GM23338 (cell line): ENCODE data around the gene FLT1. TPM values are rescaled to one million over a fixed set of nuclear protein-coding genes. Genes with fewer than 3 reads are reported as not detected.
A peak's percentile ranks its signal among the peaks of the same experiment; 100 is the strongest.

ENCODE experiments used
- ATAC-seq: fragments of 200-7000 bp; cut with Tn5 transposase; 3 replicates; pipeline ENCODE4 v1.9.1; 2020
- DNase-seq: peaks from one replicate; pipeline ENCODE4 v3.0.0-alpha.2; 2015; ENCODE audit warnings: low spot score
- H2AFZ ChIP-seq: fragments of 200-600 bp; sonication (generic); 2 replicates; pipeline ENCODE4 v1.8.0; 2016; ENCODE audit warnings: antibody characterized with exemption, mild to moderate bottlenecking, moderate library complexity
- H3F3A ChIP-seq: fragments of 200-600 bp; sonication (generic); replicated peaks from 2 replicates; pipeline ENCODE4 v1.8.0; 2017; ENCODE audit warnings: antibody characterized with exemption, mixed run types, low read depth
- H3K27ac ChIP-seq: fragments of 200-600 bp; sonication (generic); 2 replicates; pipeline ENCODE4 v1.6.1; 2016; ENCODE audit warnings: low read depth
- H3K27me3 ChIP-seq: fragments of 200-600 bp; sonication (generic); 2 replicates; pipeline ENCODE4 v1.8.0; 2016; ENCODE audit warnings: mild to moderate bottlenecking, mixed run types, moderate library complexity; ENCODE audit not compliant: insufficient read depth
- H3K36me3 ChIP-seq: fragments of 200-600 bp; sonication (generic); 2 replicates; pipeline ENCODE4 v1.8.0; 2016; ENCODE audit warnings: mild to moderate bottlenecking; ENCODE audit not compliant: insufficient read depth
- H3K4me1 ChIP-seq: fragments of 200-600 bp; sonication (generic); 2 replicates; pipeline ENCODE4 v1.8.0; 2016; ENCODE audit warnings: mild to moderate bottlenecking, moderate library complexity; ENCODE audit not compliant: insufficient read depth
- H3K4me2 ChIP-seq: fragments of 200-600 bp; sonication (generic); 2 replicates; pipeline ENCODE4 v1.7.1; 2017; ENCODE audit warnings: mixed run types
- H3K4me3 ChIP-seq: fragments of 200-600 bp; sonication (generic); 2 replicates; pipeline ENCODE4 v1.6.1; 2016; ENCODE audit warnings: mixed run types
- H3K79me2 ChIP-seq: fragments of 200-600 bp; sonication (generic); replicated peaks from 2 replicates; pipeline ENCODE4 v1.8.0; 2017; ENCODE audit warnings: mild to moderate bottlenecking; ENCODE audit not compliant: insufficient read depth
- H3K9me2 ChIP-seq: fragments of 200-600 bp; sonication (generic); 2 replicates; pipeline ENCODE4 v1.8.0; 2017; ENCODE audit not compliant: insufficient read depth
- H4K20me1 ChIP-seq: fragments of 200-600 bp; sonication (generic); replicated peaks from 2 replicates; pipeline ENCODE4 v1.8.0; 2017; ENCODE audit warnings: mild to moderate bottlenecking; ENCODE audit not compliant: insufficient read depth
- H3K27ac Mint-ChIP-seq: 2 replicates; pipeline ENCODE4 v1.8.0; 2020; ENCODE audit warnings: inconsistent platforms, mild to moderate bottlenecking, moderate library complexity, mixed read lengths
- H3K27me3 Mint-ChIP-seq: 3 replicates; pipeline ENCODE4 v1.8.0; 2022; ENCODE audit warnings: low read depth, mild to moderate bottlenecking, moderate library complexity, mixed read lengths, inconsistent platforms; ENCODE audit not compliant: insufficient read depth, poor library complexity
- H3K36me3 Mint-ChIP-seq: 3 replicates; pipeline ENCODE4 v1.8.0; 2021; ENCODE audit warnings: low read depth, mild to moderate bottlenecking, inconsistent platforms, moderate library complexity, mixed read lengths
- H3K4me1 Mint-ChIP-seq: 3 replicates; pipeline ENCODE4 v1.8.0; 2020; ENCODE audit warnings: mild to moderate bottlenecking, inconsistent platforms, mixed read lengths
- H3K4me3 Mint-ChIP-seq: 3 replicates; pipeline ENCODE4 v1.8.0; 2021; ENCODE audit warnings: moderate library complexity, mild to moderate bottlenecking, inconsistent platforms, mixed read lengths
- H3K9me3 Mint-ChIP-seq: 3 replicates; pipeline ENCODE4 v1.8.0; 2020; ENCODE audit warnings: moderate library complexity, mild to moderate bottlenecking, inconsistent platforms, mixed read lengths
- CTCF ChIP-seq, 2 experiments: fragments of 200-600 bp in 1 of 2; sonication (generic) in 1 of 2; conservative IDR thresholded peaks; 2 replicates each; pipeline versions ENCODE4 v1.5.1 to v1.6.1; 2016 to 2017; ENCODE audit warnings: antibody characterized with exemption in 2 of 2, low read depth in 2 of 2, mild to moderate bottlenecking in 2 of 2, moderate library complexity in 1 of 2
- ETS1 ChIP-seq: IDR thresholded peaks from 2 replicates; pipeline ENCODE4 v1.6.1; 2016; ENCODE audit warnings: antibody characterized with exemption
- STAT1 ChIP-seq: IDR thresholded peaks from one replicate; pipeline ENCODE4 v1.6.1; 2016; ENCODE audit warnings: antibody characterized with exemption; ENCODE audit not compliant: unreplicated experiment
- polyA plus RNA-seq: library from polyadenylated mRNA; unstranded; fragments of >200 nt; fragmentation: Nextera tagmentation; extraction: Ambion mirVana; gene quantifications from 2 replicates; pipeline ENCODE4 v1.2.1, GENCODE V29; 2016
- total RNA-seq: library from RNA; depleted of rRNA; stranded (reverse); fragments of >200 nt; shearing (Covaris generic); gene quantifications from 2 replicates; pipeline ENCODE4 v1.2.3, GENCODE V29; 2014

FLT1 gene
- total and polyA plus RNA-seq, 2 experiments from 2014 or later, result 26.8 to 116 TPM

- no peaks in the 10 kb centered on the region for H3K36me3 ChIP-seq
- Mint-ChIP-seq H3K27ac (peak overlapping the region; percentile 36; the same call in 1 of the 2 replicates), H3K4me1 (peaks cover 74% of the 10 kb centered on the region), H3K36me3 (peaks cover 57% of the 10 kb centered on the region; the same call in 2 of the 3 replicates), H3K9me3 (no peaks in the 10 kb centered on the region), H3K4me3 (no peak overlapping the region), H3K27me3 (no peaks in the 10 kb centered on the region)
- peaks cover 50% of the 10 kb centered on the region for H3K4me1 ChIP-seq
- peak overlapping the region; percentile 78; the same call in 1 of the 2 replicates for H3K27ac ChIP-seq
- H2AFZ ChIP-seq, result no peak overlapping the region
- H3K9me2 ChIP-seq, result no peaks in the 10 kb centered on the region; the same call in 1 of the 2 replicates
- H3F3A ChIP-seq, result 0 out of 2 replicates have a peak, but pooled peaks cover 7% of the 10 kb centered on the region
- H4K20me1 ChIP-seq, result peaks cover 42% of the 10 kb centered on the region
- DNase-seq, result no peak
- TF ChIP-seq STAT1, result no peak
- H3K4me3 ChIP-seq, result no peak overlapping the region
- no peak for ATAC-seq
- H3K4me2 ChIP-seq, result no peak overlapping the region
- no peaks in the 10 kb centered on the region for H3K27me3 ChIP-seq
- peaks cover 100% of the 10 kb centered on the region for H3K79me2 ChIP-seq
Measured at GRCh38 chr13:28483313-28483931, 11.5 kb downstream of the FLT1 start.

- Mint-ChIP-seq H3K4me1 (peaks cover 72% of the 10 kb centered on the region), H3K27ac (no peak overlapping the region)
Measured at GRCh38 chr13:28479005-28479404, 15.9 kb downstream of the FLT1 start.

More at GRCh38 chr13:28479005-28479404, 15.9 kb downstream of the FLT1 start:
- peaks cover 3% of the 10 kb centered on the region; the same call in 1 of the 3 replicates for H3K9me3 Mint-ChIP-seq
- H3K27me3 Mint-ChIP-seq, result no peaks in the 10 kb centered on the region
- H3K4me3 Mint-ChIP-seq, result no peak overlapping the region
- Histone ChIP-seq H3F3A (no peaks in the 10 kb centered on the region), H3K4me1 (peaks cover 44% of the 10 kb centered on the region), H3K79me2 (peaks cover 100% of the 10 kb centered on the region), H3K27me3 (no peaks in the 10 kb centered on the region), H4K20me1 (peaks cover 33% of the 10 kb centered on the region), H3K36me3 (no peaks in the 10 kb centered on the region), H3K4me2 (no peak overlapping the region), H3K9me2 (no peaks in the 10 kb centered on the region), H3K27ac (no peak overlapping the region), H2AFZ (no peak overlapping the region), H3K4me3 (no peak overlapping the region)
- no peak for TF ChIP-seq CTCF (conservative IDR thresholded peaks at IDR 0.05; ENCODE audit: low read depth in 2 of 2)
- TF ChIP-seq ETS1, result no peak
- DNase-seq (no peak), ATAC-seq (no peak)
- H3K36me3 Mint-ChIP-seq, result peaks cover 31% of the 10 kb centered on the region; the same call in 2 of the 3 replicates
